ENCODE measurements around the gene ZC3H18.

The ZC3H18 gene

GRCh38 chr16:88527937-88528743, 42.1 kb upstream of the ZC3H18 start:
- H3K9me3 Mint-ChIP-seq, result no peaks in the 10 kb centered on the region
- H3K4me3 Mint-ChIP-seq, result no peak overlapping the region
- no peak for TF ChIP-seq CTCF (IDR thresholded peaks at IDR 0.05)
- no peak overlapping the region for H3K27ac Mint-ChIP-seq
- DNase-seq, result no peak
- peaks cover 5% of the 10 kb centered on the region for H3K36me3 Mint-ChIP-seq (ENCODE audit: low read depth)
- H3K27me3 Mint-ChIP-seq (ENCODE audit: low read depth, poor library complexity), result peaks cover 6% of the 10 kb centered on the region
- H3K4me1 Mint-ChIP-seq, result peaks cover 33% of the 10 kb centered on the region

- Mint-ChIP-seq H3K9me3 (no peaks in the 10 kb centered on the region), H3K27ac (no peak overlapping the region), H3K4me3 (no peak overlapping the region), H3K36me3 (ENCODE audit: low read depth) (peaks cover 5% of the 10 kb centered on the region), H3K4me1 (peaks cover 33% of the 10 kb centered on the region), H3K27me3 (ENCODE audit: low read depth, poor library complexity) (peaks cover 6% of the 10 kb centered on the region)
- TF ChIP-seq CTCF (IDR thresholded peaks at IDR 0.05), result no peak
- DNase-seq, result no peak
Measured at GRCh38 chr16:88528902-88529318, 41.3 kb upstream of the ZC3H18 start.

GRCh38 chr16:88529596-88529995, 40.6 kb upstream of the ZC3H18 start:
- no peak for DNase-seq
- no peak overlapping the region for H3K27ac Mint-ChIP-seq
- H3K9me3 Mint-ChIP-seq, result no peaks in the 10 kb centered on the region
- H3K36me3 Mint-ChIP-seq (ENCODE audit: low read depth), result peaks cover 5% of the 10 kb centered on the region
- H3K4me1 Mint-ChIP-seq, result peaks cover 33% of the 10 kb centered on the region
- H3K27me3 Mint-ChIP-seq (ENCODE audit: low read depth, poor library complexity), result peaks cover 6% of the 10 kb centered on the region
- H3K4me3 Mint-ChIP-seq, result no peak overlapping the region
- TF ChIP-seq CTCF (IDR thresholded peaks at IDR 0.05), result no peak

- no peak for TF ChIP-seq CTCF (IDR thresholded peaks at IDR 0.05)
- Mint-ChIP-seq H3K4me3 (peak overlapping the region; percentile 18), H3K9me3 (no peaks in the 10 kb centered on the region)
Measured at GRCh38 chr16:88530051-88530857, 39.9 kb upstream of the ZC3H18 start.

GRCh38 chr16:88530858-88531203, 39.4 kb upstream of the ZC3H18 start:
- Mint-ChIP-seq H3K4me3 (peak overlapping the region; percentile 18), H3K27me3 (ENCODE audit: low read depth, poor library complexity) (peaks cover 6% of the 10 kb centered on the region), H3K27ac (peak overlapping the region; percentile 31), H3K36me3 (ENCODE audit: low read depth) (peaks cover 7% of the 10 kb centered on the region), H3K4me1 (peaks cover 36% of the 10 kb centered on the region), H3K9me3 (no peaks in the 10 kb centered on the region)
- TF ChIP-seq CTCF (IDR thresholded peaks at IDR 0.05), result no peak
- no peak for DNase-seq

More at GRCh38 chr16:88530051-88530857, 39.9 kb upstream of the ZC3H18 start:
- H3K27ac Mint-ChIP-seq, result peak overlapping the region; percentile 31
- H3K36me3 Mint-ChIP-seq (ENCODE audit: low read depth), result peaks cover 5% of the 10 kb centered on the region
- no peak for DNase-seq
- peaks cover 33% of the 10 kb centered on the region for H3K4me1 Mint-ChIP-seq
- peaks cover 6% of the 10 kb centered on the region for H3K27me3 Mint-ChIP-seq (ENCODE audit: low read depth, poor library complexity)

Measured in nephron progenitor cell (in vitro differentiated cells).